ENCODE measurements around the gene PDGFRA.

GRCh38 chr4:54333657-54334056 is 104.6 kb downstream of the PDGFRA start:
- TF ChIP-seq JUND (IDR thresholded peaks at IDR 0.05) (no peak), RAD21 (IDR thresholded peaks at IDR 0.05; ENCODE audit: low read depth) (no peak), SRF (IDR thresholded peaks at IDR 0.05; ENCODE audit: low read depth) (no peak), EGR1 (IDR thresholded peaks at IDR 0.05; ENCODE audit: low read depth) (no peak), EZH2phosphoT487 (IDR thresholded peaks at IDR 0.05; ENCODE audit: borderline replicate concordance) (no peak), SIN3A (IDR thresholded peaks at IDR 0.05; ENCODE audit: low read depth) (no peak), EZH2 (IDR thresholded peaks at IDR 0.05) (no peak), POLR2A (IDR thresholded peaks at IDR 0.05; ENCODE audit: borderline replicate concordance, extremely low read depth, insufficient read depth, insufficient read length) (no peak), YY1 (IDR thresholded peaks at IDR 0.05; ENCODE audit: extremely low read depth, insufficient replicate concordance, low read depth, low read length) (no peak)
- TF ChIP-seq, protein P1, sequence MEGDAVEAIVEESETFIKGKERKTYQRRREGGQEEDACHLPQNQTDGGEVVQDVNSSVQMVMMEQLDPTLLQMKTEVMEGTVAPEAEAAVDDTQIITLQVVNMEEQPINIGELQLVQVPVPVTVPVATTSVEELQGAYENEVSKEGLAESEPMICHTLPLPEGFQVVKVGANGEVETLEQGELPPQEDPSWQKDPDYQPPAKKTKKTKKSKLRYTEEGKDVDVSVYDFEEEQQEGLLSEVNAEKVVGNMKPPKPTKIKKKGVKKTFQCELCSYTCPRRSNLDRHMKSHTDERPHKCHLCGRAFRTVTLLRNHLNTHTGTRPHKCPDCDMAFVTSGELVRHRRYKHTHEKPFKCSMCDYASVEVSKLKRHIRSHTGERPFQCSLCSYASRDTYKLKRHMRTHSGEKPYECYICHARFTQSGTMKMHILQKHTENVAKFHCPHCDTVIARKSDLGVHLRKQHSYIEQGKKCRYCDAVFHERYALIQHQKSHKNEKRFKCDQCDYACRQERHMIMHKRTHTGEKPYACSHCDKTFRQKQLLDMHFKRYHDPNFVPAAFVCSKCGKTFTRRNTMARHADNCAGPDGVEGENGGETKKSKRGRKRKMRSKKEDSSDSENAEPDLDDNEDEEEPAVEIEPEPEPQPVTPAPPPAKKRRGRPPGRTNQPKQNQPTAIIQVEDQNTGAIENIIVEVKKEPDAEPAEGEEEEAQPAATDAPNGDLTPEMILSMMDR (IDR thresholded peaks at IDR 0.05 in 2 of 3, conservative IDR thresholded peaks at IDR 0.05 in 1 of 3; ENCODE audit: borderline replicate concordance in 1 of 3, insufficient read depth in 1 of 3, low read depth in 2 of 3, low read length in 2 of 3), result no peak
